SU-DHL-6 (cell line): ENCODE results near the gene ZC3H7B.

ENCODE experiments used
- H2AFZ ChIP-seq: fragments of 200-600 bp; sonication (generic); 2 replicates; pipeline ENCODE4 v1.6.1; 2014; ENCODE audit warnings: low read depth, mild to moderate bottlenecking, moderate library complexity, mixed read lengths, antibody characterized with exemption, low read length; ENCODE audit not compliant: severe bottlenecking
- H3F3A ChIP-seq: fragments of 200-600 bp; shearing (Covaris generic); 2 replicates; pipeline ENCODE4 v1.6.0; 2016; ENCODE audit warnings: antibody characterized with exemption, mild to moderate bottlenecking; ENCODE audit not compliant: insufficient read depth
- H3K27ac ChIP-seq: fragments of 200-600 bp; sonication (generic); 2 replicates; pipeline ENCODE4 v1.5.1; 2016; ENCODE audit warnings: low read depth, mild to moderate bottlenecking, low read length, moderate library complexity, mixed read lengths
- H3K27me3 ChIP-seq: fragments of 200-600 bp; sonication (generic), shearing (Covaris generic); 2 replicates; pipeline ENCODE4 v1.6.0; 2014; ENCODE audit warnings: mild to moderate bottlenecking, low read length
- H3K36me3 ChIP-seq: fragments of 200-600 bp; sonication (generic); 2 replicates; pipeline ENCODE4 v1.6.1; 2014; ENCODE audit warnings: mild to moderate bottlenecking, low read length, mixed read lengths
- H3K4me2 ChIP-seq: fragments of 300-600, 200-600 bp; shearing (Covaris generic), sonication (generic); 2 replicates; pipeline ENCODE4 v1.6.0; 2014; ENCODE audit warnings: low read length, low read depth, mild to moderate bottlenecking; ENCODE audit not compliant: poor library complexity, severe bottlenecking
- H3K4me3 ChIP-seq: fragments of 200-600 bp; sonication (generic); 2 replicates; pipeline ENCODE4 v1.5.1; 2014; ENCODE audit warnings: antibody characterized with exemption, low read length, mild to moderate bottlenecking, mixed read lengths; ENCODE audit not compliant: insufficient read depth, poor library complexity, severe bottlenecking
- H3K79me2 ChIP-seq: fragments of 200-600 bp; sonication (generic); 2 replicates; pipeline ENCODE4 v1.6.1; 2014; ENCODE audit warnings: mild to moderate bottlenecking, low read length, moderate library complexity; ENCODE audit not compliant: insufficient read depth
- H3K9ac ChIP-seq: fragments of 200-600 bp; sonication (generic); 2 replicates; pipeline ENCODE4 v1.7.0; 2014; ENCODE audit warnings: mild to moderate bottlenecking, low read length
- H3K9me2 ChIP-seq: fragments of 200-600 bp; sonication (generic); replicated peaks from 2 replicates; pipeline ENCODE4 v1.6.1; 2014; ENCODE audit warnings: low read length; ENCODE audit not compliant: insufficient read depth
- H3K9me3 ChIP-seq: fragments of 200-600 bp; sonication (generic); 2 replicates; pipeline ENCODE4 v1.6.1; 2014; ENCODE audit warnings: low read length, mixed read lengths; ENCODE audit not compliant: insufficient read depth
- H4K20me1 ChIP-seq: fragments of 200-600 bp; sonication (generic); 2 replicates; pipeline ENCODE4 v1.6.1; 2014; ENCODE audit warnings: low read depth, mild to moderate bottlenecking, antibody characterized with exemption, low read length, moderate library complexity, mixed read lengths
- EZH2phosphoT487 ChIP-seq: fragments of 200-600 bp; sonication (generic), shearing (Covaris generic); conservative IDR thresholded peaks from 2 replicates; pipeline ENCODE4 v1.6.1; 2018; ENCODE audit warnings: mild to moderate bottlenecking, antibody characterized with exemption, low read length, moderate library complexity, mixed read lengths
- TF ChIP-seq, protein P1 (sequence below): fragments of 200-600 bp; sonication (generic); IDR thresholded peaks from one replicate; pipeline ENCODE4 v1.5.1; 2017; ENCODE audit warnings: antibody characterized with exemption, mild to moderate bottlenecking, low read length, moderate library complexity; ENCODE audit not compliant: insufficient read depth, poor library complexity, severe bottlenecking

ZC3H7B gene

DNA sequence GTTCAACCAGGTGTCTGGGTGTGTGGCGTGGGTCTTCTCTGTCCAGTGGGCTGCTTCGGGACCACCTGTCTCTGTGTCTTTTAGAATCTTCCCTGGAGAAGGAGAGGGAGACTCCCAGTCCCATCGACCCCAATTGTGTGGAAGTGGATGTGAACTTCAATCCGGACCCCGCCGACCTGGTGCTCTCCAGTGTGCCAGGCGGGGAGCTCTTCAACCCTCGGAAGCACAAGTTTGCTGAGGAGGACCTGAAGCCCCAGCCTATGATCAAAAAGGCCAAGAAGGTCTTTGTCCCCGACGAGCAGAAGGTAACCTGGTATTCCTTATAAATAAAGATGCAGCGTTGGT, 92.7 kb downstream of the ZC3H7B start:
- Histone ChIP-seq H3K4me3 (no peak overlapping the region), H2AFZ (no peak overlapping the region), H3K79me2 (no peaks in the 10 kb centered on the region), H3K9ac (no peak overlapping the region), H3K36me3 (no peaks in the 10 kb centered on the region), H3F3A (no peaks in the 10 kb centered on the region), H3K27ac (no peak overlapping the region), H3K27me3 (no peaks in the 10 kb centered on the region), H3K9me2 (no peaks in the 10 kb centered on the region), H3K4me2 (no peak overlapping the region), H4K20me1 (no peaks in the 10 kb centered on the region), H3K9me3 (no peaks in the 10 kb centered on the region)
- TF ChIP-seq, protein P1, sequence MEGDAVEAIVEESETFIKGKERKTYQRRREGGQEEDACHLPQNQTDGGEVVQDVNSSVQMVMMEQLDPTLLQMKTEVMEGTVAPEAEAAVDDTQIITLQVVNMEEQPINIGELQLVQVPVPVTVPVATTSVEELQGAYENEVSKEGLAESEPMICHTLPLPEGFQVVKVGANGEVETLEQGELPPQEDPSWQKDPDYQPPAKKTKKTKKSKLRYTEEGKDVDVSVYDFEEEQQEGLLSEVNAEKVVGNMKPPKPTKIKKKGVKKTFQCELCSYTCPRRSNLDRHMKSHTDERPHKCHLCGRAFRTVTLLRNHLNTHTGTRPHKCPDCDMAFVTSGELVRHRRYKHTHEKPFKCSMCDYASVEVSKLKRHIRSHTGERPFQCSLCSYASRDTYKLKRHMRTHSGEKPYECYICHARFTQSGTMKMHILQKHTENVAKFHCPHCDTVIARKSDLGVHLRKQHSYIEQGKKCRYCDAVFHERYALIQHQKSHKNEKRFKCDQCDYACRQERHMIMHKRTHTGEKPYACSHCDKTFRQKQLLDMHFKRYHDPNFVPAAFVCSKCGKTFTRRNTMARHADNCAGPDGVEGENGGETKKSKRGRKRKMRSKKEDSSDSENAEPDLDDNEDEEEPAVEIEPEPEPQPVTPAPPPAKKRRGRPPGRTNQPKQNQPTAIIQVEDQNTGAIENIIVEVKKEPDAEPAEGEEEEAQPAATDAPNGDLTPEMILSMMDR: no peak
- TF ChIP-seq EZH2phosphoT487: no peak

DNA sequence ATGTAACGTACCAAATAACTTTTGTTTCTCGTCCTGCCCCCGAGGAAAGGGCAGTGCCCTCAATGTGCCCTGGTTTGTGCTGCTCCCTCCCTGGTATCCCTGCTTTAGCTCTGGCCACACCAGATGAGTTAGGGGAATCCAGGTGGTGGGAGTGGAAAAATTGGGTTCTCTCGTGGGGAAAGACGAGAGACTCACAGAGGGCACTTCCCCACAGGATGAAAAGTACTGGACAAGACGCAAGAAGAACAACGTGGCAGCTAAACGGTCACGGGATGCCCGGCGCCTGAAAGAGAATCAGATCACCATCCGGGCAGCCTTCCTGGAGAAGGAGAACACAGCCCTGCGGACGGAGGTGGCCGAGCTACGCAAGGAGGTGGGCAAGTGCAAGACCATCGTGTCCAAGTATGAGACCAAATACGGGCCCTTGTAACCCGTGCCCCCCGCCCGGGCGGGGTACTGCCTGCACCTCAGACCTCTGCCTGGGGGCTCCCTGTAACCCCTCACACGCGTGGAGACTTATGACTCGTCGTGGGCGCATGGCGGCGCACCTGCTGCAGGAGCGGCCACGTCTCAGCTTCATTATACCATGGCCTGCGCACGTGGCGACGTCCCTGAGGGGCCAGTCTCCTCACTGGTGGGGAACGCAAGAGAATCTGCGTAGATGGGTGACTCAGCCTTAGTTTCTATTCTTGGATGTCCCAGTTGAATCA, 94.4 kb downstream of the ZC3H7B start:
- no peak overlapping the region for H3K4me3 ChIP-seq
- TF ChIP-seq, protein P1: no peak
- no peak for TF ChIP-seq EZH2phosphoT487
- no peak overlapping the region for H3K4me2 ChIP-seq
- H3K27me3 ChIP-seq: no peaks in the 10 kb centered on the region
- H2AFZ ChIP-seq: no peak overlapping the region
- H4K20me1 ChIP-seq: no peaks in the 10 kb centered on the region
- H3K27ac ChIP-seq: no peak overlapping the region
- no peaks in the 10 kb centered on the region for H3K9me3 ChIP-seq
- H3K36me3 ChIP-seq: no peaks in the 10 kb centered on the region
- H3K79me2 ChIP-seq: no peaks in the 10 kb centered on the region
- H3K9ac ChIP-seq: no peak overlapping the region
- no peaks in the 10 kb centered on the region for H3K9me2 ChIP-seq
- H3F3A ChIP-seq: no peaks in the 10 kb centered on the region

DNA sequence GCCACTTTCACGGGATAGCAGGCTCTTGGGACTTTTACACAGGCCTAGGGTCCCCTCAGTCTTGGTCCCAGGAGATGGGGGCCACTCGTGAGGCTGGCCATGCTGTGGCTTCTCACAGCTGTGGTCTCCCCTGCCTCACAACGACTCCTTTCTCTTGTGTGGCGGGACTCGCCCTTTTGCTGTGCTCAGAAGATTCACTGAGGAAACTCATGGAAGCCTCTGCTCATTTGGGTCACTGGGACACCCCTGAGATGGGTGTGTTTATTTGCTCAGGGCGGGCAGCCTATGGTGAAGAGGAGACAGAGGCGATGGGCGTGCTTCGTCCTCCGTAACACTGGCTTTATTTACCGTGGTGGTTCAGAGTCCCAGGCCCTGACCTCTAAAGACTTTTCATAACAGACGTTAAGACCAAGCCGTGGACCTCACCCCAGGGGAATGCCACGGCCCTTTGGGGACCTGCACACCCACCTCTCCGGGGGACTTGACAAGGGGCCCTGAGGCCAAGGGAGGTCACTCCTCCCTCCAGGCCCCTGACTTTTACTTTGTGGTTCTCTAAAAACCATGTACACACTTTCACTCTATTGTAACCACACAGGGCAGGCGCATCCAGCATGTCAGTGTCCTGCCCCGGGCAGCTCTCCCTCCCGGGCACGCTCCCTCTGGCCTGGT, 96.0 kb downstream of the ZC3H7B start:
- Histone ChIP-seq H3K4me3 (no peak overlapping the region), H2AFZ (no peak overlapping the region)
- TF ChIP-seq, protein P1: no peak
- no peak for TF ChIP-seq EZH2phosphoT487

More for the DNA sequence above, 96.0 kb downstream of the ZC3H7B start:
- no peaks in the 10 kb centered on the region for H3K79me2 ChIP-seq
- H3K27ac ChIP-seq: no peak overlapping the region
- no peaks in the 10 kb centered on the region for H3F3A ChIP-seq
- no peak overlapping the region for H3K4me2 ChIP-seq
- no peaks in the 10 kb centered on the region for H3K27me3 ChIP-seq
- H3K9me2 ChIP-seq: no peaks in the 10 kb centered on the region
- no peaks in the 10 kb centered on the region for H3K36me3 ChIP-seq
- H3K9me3 ChIP-seq: no peaks in the 10 kb centered on the region
- no peak overlapping the region for H3K9ac ChIP-seq
- H4K20me1 ChIP-seq: no peaks in the 10 kb centered on the region
